Activated B cell treated with CpG ODN at 0.5 μM for 24 hours (primary cell): Measurements from ENCODE around the gene TNFRSF18. TPM values are rescaled to one million over a fixed set of nuclear protein-coding genes. Genes with fewer than 3 reads are reported as not detected.

Experiments
- ATAC-seq: fragments of 200-7000 bp; cut with Tn5 transposase; one replicate; pipeline ENCODE4 v1.10.0; 2021; ENCODE audit warnings: low read depth, mild to moderate bottlenecking, moderate library complexity
- CTCF ChIA-PET: fragments of 350-600 bp; sonication (Branson Sonifier 250); formaldehyde crosslinking; loops from one replicate; lab custom pipeline; 2021; ENCODE audit warnings: antibody characterized with exemption; lab: Charles Lee
- POLR2A ChIA-PET: fragments of 350-600 bp; sonication (Branson Sonifier 250); formaldehyde crosslinking; loops from one replicate; lab custom pipeline; 2021; ENCODE audit warnings: antibody characterized with exemption; lab: Charles Lee
- DNase-seq: peaks from one replicate; pipeline ENCODE4 v3.0.0; 2022
- H3K27ac Mint-ChIP-seq: one replicate; pipeline ENCODE4 v1.8.0; 2020; ENCODE audit warnings: mixed read lengths
- H3K27me3 Mint-ChIP-seq: one replicate; pipeline ENCODE4 v1.8.0; 2021; ENCODE audit warnings: mixed read lengths
- H3K36me3 Mint-ChIP-seq: one replicate; pipeline ENCODE4 v1.8.0; 2021; ENCODE audit warnings: low read depth, mixed read lengths
- H3K4me1 Mint-ChIP-seq: one replicate; pipeline ENCODE4 v1.8.0; 2021; ENCODE audit warnings: mixed read lengths
- H3K4me3 Mint-ChIP-seq: one replicate; pipeline ENCODE4 v1.8.0; 2020; ENCODE audit warnings: mild to moderate bottlenecking, mixed read lengths
- H3K9me3 Mint-ChIP-seq: one replicate; pipeline ENCODE4 v1.8.0; 2020; ENCODE audit warnings: mixed read lengths
- intact Hi-C: fragments of 100-400 bp; cut with micrococcal nuclease; formaldehyde crosslinking; loops from one replicate; pipeline ENCODE4 v1.15.1; 2024
- total RNA-seq: library from RNA; stranded (reverse); gene quantifications from 2 replicates; pipeline ENCODE4 v1.2.3, GENCODE V29; 2022
- TF ChIP-seq, protein P1 (sequence below): fragments of 200-600 bp; IDR thresholded peaks from one replicate; pipeline ENCODE4 v1.8.0; 2022; ENCODE audit warnings: antibody characterized with exemption, mild to moderate bottlenecking

Gene TNFRSF18
- total RNA-seq, 1 donor from 2014 or later: 37.5 TPM

DNA sequence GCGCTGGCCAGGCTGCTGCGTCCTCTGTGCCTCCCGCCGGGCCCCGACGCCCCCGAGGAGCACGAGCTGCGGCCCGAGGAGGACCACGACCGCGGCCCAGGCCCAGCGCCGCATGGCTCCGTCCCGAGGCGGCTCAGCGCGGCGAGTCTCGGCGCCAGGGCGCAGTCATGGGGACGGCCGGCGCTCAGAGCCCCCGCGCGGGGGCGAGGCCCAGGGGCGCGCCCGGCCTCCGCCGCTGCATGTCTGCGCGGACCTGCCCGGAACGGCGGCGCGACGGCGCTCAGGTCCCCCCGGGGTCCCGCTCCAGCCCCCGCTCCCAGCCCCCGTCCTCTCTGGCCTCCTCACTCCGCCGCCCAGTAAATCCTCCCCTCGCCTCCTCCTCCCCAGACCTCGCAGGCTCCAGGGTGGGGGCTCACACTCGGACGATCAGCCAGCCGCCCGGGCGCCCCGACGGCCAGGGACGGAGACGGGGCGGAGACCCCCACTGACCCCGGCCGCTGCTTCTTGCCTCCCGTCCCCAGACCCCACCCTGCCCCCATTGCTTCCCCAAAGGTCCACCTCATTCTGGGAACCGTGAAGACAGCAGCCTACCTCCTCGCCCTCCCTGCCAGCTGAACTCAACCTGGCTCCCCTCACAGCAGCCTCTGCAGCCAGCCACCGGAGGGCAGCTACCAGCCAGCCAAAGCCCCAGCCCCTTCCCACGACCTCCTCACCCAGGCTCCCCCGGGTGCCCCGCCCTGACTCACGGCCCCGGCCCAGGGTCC lies 40.4 kb upstream of the TNFRSF18 start, which contains the start of gene C1QTNF12:
Gene C1QTNF12 (minus strand): TSS at position 146 of the 764 bp plus-strand sequence. CDS start 32 bp downstream, at position 114.
- H3K27ac Mint-ChIP-seq: no peak within 1 kb of the TSS
- H3K4me3 Mint-ChIP-seq: no peak within 1 kb of the TSS

DNA sequence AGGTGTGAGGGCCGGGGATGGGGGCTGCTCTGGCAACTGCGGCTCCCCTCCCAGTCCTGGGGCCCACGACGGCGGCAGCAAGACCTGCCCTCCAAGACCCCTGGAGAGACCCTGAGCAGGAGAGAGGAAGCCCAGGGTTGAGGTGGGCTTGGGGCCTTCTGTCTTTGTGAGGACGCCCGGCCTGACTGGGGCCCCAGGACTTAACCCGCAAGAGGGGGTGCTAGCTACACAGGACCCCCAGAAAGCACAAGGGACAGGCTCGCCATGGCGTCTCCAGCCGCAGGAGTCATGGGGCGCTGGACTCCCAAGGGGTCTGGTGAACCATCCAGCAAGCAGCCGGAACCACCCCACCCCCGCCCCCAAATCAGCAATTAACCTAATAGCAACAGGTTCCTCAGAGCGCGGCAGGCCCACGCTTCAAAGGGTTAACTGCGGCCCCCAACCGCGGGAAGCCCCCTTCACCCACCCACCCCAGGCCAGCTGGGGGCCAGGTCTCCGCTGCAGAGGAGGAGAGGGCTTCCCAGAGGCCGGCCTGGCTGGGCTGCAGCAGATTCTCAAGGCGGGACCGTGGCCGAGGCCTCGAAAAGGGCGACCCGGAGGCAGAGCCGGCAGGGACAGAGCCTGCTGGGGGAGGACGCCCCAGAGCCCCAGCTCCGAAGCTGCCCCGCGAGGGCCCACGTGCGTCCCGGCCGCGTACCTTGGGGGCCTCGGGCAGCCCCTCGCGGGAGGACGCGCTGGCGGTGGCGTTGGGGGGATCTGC lies 39.6 kb upstream of the TNFRSF18 start:
- Mint-ChIP-seq H3K36me3 (no peaks in the 10 kb centered on the region), H3K27ac (no peak overlapping the region), H3K4me3 (no peak overlapping the region), H3K27me3 (no peaks in the 10 kb centered on the region), H3K9me3 (no peaks in the 10 kb centered on the region), H3K4me1 (peaks cover 15% of the 10 kb centered on the region)
- POLR2A ChIA-PET: no interaction called here
- ATAC-seq: no peak
- CTCF ChIA-PET: interaction anchor here (1.1 kb wide), 1 partner anchor 123 kb away, joined by 3 read pairs; no protein-coding TSS in a partner anchor
- intact Hi-C loops: no loop called here
- TF ChIP-seq, protein P1, sequence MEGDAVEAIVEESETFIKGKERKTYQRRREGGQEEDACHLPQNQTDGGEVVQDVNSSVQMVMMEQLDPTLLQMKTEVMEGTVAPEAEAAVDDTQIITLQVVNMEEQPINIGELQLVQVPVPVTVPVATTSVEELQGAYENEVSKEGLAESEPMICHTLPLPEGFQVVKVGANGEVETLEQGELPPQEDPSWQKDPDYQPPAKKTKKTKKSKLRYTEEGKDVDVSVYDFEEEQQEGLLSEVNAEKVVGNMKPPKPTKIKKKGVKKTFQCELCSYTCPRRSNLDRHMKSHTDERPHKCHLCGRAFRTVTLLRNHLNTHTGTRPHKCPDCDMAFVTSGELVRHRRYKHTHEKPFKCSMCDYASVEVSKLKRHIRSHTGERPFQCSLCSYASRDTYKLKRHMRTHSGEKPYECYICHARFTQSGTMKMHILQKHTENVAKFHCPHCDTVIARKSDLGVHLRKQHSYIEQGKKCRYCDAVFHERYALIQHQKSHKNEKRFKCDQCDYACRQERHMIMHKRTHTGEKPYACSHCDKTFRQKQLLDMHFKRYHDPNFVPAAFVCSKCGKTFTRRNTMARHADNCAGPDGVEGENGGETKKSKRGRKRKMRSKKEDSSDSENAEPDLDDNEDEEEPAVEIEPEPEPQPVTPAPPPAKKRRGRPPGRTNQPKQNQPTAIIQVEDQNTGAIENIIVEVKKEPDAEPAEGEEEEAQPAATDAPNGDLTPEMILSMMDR: no peak
- no peak for DNase-seq

More for the DNA sequence above, 40.4 kb upstream of the TNFRSF18 start, which contains the start of gene C1QTNF12:
- intact Hi-C loops: no loop called here
- peaks cover 19% of the 10 kb centered on the region for H3K4me1 Mint-ChIP-seq
- DNase-seq (no peak), ATAC-seq (no peak)
- ChIA-PET POLR2A (interaction anchor here (0.6 kb wide), 1 partner anchor 121 kb away, joined by 3 read pairs; no protein-coding TSS in a partner anchor), CTCF (interaction anchor here (1.1 kb wide), 1 partner anchor 124 kb away, joined by 3 read pairs; no protein-coding TSS in a partner anchor)
- H3K27me3 Mint-ChIP-seq: no peaks in the 10 kb centered on the region
- H3K36me3 Mint-ChIP-seq: no peaks in the 10 kb centered on the region
- no peaks in the 10 kb centered on the region for H3K9me3 Mint-ChIP-seq
- TF ChIP-seq, protein P1: no peak

DNA sequence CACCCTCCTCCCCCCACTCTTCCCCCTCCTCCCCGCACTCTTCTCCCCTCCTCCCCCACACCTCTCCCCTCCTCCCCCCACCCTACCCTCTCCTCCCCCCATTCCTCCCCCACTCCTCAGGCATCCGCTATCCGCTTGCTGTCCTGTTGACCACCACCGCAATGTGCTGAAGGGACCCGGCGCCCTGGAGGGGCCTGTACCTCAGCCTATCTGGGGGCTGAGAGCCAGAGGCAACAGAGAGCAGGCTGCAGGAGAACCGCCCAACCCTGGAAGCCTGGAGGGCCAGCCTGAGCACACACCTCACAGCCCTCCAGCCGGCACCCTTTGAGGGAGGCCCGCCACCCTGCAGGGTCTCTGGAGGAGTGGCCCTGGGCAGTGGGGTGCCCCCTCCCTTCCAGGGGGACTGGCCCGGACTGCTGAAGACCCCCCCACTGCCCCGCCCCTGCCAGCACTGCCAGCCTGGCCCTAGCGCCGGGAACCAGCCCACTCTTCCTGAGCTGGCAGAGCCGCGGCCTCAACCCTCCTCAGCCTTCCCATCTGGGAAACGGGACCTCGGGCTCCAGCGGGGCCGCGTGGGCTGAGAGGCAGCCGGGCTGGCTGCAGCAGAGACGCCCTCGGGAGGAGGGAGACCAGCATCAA lies 38.9 kb upstream of the TNFRSF18 start:
- H3K9me3 Mint-ChIP-seq: no peaks in the 10 kb centered on the region
- TF ChIP-seq, protein P1: no peak
- CTCF ChIA-PET: no interaction called here
- no peak overlapping the region for H3K4me3 Mint-ChIP-seq
- H3K4me1 Mint-ChIP-seq: peaks cover 9% of the 10 kb centered on the region
- no peak overlapping the region for H3K27ac Mint-ChIP-seq
- ATAC-seq (no peak), DNase-seq (no peak)
- H3K36me3 Mint-ChIP-seq: no peaks in the 10 kb centered on the region
- POLR2A ChIA-PET: no interaction called here
- H3K27me3 Mint-ChIP-seq: no peaks in the 10 kb centered on the region
- intact Hi-C loops: no loop called here

DNA sequence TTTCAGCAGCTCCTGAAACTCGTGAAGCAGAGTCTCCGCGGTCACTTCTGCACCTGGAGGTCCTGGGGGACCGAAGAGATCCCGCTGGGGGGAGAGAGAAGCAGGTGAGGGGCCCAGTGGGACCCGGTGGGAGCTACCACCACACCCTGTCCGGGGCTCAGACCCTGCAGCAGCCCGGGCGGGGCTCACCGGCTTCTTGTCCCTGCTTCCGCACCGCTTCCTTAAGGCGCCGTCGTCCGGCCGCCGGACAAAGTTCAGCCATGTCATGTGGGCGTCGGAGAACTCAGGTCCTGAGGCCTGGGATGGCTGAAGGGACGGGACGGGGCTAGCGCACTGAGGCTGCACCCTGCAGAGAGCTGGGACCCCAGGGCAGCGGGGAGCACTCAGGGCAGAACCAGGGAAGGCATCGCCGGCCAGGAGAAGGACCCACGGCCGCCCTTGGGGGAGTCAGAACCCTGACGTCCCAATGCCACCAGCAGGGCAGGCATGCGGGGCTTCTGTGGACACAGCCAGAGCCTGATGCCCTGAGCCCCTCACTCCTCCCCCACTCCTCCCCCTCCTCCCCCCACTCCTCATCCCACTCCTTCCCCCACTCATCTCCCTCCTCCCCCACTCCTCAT lies 37.9 kb upstream of the TNFRSF18 start:
- ChIA-PET CTCF (no interaction called here), POLR2A (no interaction called here)
- TF ChIP-seq, protein P1: no peak
- no peaks in the 10 kb centered on the region for H3K27me3 Mint-ChIP-seq
- H3K9me3 Mint-ChIP-seq: no peaks in the 10 kb centered on the region
- no peaks in the 10 kb centered on the region for H3K4me1 Mint-ChIP-seq
- no peaks in the 10 kb centered on the region for H3K36me3 Mint-ChIP-seq
- DNase-seq: no peak
- intact Hi-C loops: no loop called here
- ATAC-seq: no peak
- H3K4me3 Mint-ChIP-seq: no peak overlapping the region
- H3K27ac Mint-ChIP-seq: no peak overlapping the region
